NCI-H526 (cell line): Measurements from ENCODE around the gene CAST.
A peak's percentile ranks its signal among the peaks of the same experiment; 100 is the strongest.
"Not testable (repeated sequence)": the region's sequence is repeated elsewhere in the genome, so short reads cannot be mapped to it uniquely, and the experiment has no call there.

Source experiments
- DNase-seq, 2 experiments: peaks; one replicate each; lab custom pipeline; 2025; lab: John Stamatoyannopoulos, UW

Gene CAST, protein sequence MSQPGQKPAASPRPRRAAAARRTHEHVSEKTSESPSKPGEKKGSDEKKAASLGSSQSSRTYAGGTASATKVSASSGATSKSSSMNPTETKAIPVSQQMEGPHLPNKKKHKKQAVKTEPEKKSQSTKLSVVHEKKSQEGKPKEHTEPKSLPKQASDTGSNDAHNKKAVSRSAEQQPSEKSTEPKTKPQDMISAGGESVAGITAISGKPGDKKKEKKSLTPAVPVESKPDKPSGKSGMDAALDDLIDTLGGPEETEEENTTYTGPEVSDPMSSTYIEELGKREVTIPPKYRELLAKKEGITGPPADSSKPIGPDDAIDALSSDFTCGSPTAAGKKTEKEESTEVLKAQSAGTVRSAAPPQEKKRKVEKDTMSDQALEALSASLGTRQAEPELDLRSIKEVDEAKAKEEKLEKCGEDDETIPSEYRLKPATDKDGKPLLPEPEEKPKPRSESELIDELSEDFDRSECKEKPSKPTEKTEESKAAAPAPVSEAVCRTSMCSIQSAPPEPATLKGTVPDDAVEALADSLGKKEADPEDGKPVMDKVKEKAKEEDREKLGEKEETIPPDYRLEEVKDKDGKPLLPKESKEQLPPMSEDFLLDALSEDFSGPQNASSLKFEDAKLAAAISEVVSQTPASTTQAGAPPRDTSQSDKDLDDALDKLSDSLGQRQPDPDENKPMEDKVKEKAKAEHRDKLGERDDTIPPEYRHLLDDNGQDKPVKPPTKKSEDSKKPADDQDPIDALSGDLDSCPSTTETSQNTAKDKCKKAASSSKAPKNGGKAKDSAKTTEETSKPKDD

DNA sequence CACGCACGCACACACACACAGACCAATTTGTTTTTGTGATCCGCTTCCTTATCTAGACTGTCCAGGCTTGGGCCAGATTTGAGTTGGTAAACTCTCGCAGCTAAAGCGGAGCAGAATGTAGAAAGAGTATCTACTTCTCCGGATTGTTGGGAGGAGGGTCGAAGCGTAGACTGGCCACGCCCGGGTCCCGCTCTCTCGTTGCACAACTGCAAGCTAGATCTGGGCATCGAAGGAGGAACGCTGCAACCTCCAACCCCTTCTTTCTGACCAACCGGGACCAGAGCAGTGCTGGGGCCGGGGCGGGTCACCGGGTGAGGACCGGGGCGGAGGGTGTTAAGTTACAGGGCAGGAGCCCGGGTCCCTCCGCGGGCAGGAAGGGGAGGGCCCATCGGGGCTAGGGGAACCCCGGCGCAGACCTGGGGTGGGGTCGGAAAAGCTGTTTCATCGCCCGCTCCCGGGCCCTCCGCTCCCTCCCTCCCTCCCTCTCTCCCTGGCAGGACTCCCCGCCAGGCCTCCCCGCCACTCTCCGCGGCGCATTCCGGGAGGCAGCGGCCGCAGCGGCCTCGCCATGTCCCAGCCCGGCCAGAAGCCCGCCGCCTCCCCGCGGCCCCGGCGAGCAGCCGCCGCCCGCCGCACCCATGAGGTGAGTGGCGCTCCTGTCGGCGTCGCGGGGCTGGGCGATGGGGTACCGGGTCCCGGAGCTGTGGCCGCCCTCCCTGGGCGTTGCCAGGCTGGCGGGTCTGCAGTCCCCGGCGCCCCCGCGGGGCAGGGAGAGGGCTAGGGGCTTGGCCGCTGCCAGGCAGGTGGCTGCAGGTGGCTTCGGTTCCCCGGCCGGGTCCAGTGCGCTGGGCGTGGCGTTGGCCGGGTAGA is at the start of gene CAST:
TSS of gene CAST (plus strand) at position 522 of the 870 bp plus-strand sequence. CDS start at position 569, 47 bp downstream.
- peak in 1 of 2 experiments; percentile 58 for DNase-seq

DNA sequence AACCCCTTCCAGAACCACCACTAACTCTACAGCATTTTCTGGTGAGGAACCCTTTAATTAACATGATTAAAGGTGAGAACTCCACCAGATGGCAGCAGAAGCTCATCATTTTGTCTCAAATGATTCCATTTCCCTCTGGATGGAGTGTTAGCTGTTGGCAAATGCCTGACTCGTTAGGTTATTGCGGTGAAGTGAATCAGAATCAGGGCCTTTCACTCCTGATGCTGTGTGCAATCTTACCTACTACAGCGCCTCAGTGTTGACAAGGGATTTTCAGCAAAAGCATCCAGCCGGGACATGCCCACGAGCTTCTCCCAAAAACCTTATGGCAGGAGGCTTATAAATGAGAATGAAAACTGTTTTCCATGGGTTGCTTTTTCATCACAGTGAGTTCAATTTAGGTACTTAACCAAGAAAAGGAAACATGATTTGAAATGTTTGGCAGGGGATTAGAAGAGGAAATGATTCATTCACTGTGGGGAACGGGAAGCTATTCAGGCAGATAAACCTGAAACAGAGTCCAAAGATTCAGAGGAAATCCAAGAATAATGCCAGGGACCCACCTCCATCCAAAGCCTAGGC is 48.0 kb upstream of the CAST start:
- peak; percentile 35 to 64 for DNase-seq

DNA sequence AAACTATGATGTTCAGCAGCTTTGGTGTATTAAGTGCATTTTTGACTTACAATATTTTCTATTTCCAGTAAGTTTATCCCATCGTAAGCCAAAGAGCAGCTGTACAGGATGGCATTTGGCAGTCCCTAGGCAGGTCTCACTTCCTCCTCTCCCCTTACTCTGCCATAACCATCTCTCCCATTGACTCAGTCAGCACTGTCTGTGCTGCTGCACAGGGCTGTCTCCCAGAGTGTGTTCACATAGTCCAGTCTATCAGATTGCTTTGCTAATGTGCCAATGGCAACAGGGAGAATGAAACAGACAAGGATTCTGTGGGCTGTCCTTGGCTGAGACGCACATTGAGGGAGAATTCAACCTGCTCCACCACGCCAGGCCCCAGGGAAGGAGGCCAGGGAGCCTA is 47.0 kb upstream of the CAST start:
- no peak for DNase-seq

GRCh38 chr5:96616801-96617200 is 45.4 kb upstream of the CAST start:
- no peak for DNase-seq

- DNase-seq = not testable (repeated sequence)
These were observed 43.7 kb upstream of the CAST start for GRCh38 chr5:96618311-96619016.

DNA sequence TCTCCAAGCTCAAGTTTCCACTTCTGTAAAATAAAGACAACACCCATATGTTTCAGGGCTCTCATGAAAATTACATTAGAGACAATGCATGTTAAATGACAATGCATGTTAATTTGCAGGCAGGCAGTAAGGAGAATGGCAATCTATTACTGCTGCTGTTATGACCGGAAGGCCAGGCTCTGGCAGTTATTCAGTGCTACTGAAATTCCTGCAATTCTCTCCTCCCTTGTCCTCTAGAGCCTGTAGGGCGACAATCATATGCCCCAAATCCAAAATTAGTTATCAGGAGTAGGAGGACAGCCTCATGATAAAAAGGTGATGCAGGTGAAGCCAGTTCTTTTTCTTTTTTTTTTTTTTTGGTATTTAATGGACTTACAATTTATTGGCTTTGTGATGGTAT is 42.2 kb upstream of the CAST start:
- no peak for DNase-seq

DNA sequence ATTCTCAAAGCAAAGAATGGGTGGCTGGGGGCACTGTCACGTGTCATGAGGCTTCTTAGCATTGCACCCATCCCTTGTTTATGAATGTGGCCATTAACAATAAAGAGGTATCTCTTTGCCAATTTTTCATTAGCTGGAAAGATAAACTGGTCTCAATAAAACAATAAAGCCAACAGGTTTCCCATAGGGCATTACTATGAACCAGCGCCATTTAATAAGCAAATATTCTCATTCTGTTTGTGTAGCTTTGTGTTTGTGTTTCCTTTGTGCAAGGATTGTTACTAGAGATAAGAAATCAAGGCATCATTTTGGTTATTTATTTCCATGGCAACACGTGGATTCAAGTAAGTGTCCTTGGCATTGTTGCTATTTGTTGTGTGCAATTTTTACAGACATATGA is 37.6 kb upstream of the CAST start:
- no peak for DNase-seq

- no peak for DNase-seq
These were observed 36.8 kb upstream of the CAST start for GRCh38 chr5:96625365-96625764.

DNA sequence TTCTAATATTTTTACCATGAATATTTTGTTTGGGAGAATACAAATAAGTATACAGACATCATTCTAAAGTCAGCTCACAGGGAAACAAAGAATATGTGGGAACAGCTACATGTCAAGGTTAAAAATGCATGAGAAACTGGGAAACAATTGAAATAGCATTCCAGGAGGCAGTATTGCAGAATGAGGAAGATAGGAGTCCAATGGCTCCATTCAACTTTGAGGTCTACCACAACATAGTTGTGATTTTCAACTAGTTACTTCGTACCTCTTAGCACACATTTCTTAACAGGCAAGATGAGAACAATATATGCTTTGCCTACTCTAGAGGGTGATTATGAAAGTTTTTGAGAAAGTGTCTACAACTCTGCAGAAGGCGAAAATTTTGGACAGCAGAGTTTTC is 35.2 kb upstream of the CAST start:
- no peak for DNase-seq

- no peak for DNase-seq
These were observed 34.3 kb upstream of the CAST start for GRCh38 chr5:96627792-96628398.

DNA sequence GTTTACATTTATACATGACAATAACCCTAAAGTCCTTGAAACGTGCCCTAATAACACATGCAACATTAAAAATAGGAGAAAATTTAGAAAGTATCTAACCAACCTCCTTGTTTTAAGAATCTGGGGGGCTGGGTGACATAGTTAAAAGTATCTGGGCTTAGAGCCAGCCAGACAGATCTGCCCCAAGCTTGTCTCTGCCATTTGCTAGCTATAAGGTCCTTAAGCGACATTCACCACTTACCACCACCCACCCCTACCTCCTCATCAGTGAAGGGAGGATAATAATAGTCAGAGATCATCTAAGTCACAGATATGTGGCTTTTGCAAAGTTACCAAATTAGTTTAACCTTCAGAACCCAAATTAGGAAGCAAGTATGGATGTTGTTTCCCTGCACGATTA is 33.8 kb upstream of the CAST start:
- DNase-seq = no peak

DNA sequence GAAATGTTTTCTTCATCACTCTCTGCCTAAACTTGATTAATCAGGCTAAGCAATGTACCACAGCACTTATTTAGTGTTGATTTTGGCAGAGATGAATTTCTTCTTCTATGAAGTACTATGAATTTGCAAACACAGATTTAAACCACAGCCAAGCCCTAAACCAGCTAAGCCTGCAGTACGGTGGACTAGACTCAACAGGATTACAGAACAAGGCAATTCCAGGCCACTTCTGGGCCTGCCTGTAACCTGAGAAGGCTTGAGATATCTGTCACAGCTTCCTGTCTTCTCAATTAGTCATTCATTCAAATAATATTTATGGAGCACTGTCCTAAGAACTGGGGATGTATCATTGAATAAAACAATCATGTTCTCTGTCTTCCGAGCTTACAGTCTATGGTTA is 32.4 kb upstream of the CAST start:
- DNase-seq = peak; percentile 58 to 64

DNA sequence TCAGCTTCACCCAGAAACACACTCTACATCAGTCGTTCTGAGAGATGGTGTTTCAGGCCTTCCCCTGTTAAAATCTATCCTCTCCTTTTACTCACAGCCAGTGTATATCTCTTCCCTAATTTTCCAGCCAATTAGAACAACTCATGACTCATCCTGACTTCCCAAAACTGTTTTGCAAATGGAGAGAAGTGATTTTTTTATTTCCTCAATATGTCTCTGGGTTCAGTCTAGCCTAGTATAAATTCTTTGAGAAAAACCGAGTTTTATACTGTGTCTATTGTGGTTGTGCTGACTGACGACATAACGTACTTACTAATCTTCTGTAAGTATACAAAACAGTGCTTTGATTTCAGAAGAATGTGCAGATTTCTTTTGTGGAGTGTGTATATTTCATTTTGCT is 28.4 kb upstream of the CAST start:
- DNase-seq = no peak

- no peak for DNase-seq
These were observed 27.3 kb upstream of the CAST start for GRCh38 chr5:96634881-96635280.

GRCh38 chr5:96636046-96636445 is 26.1 kb upstream of the CAST start:
- no peak for DNase-seq

GRCh38 chr5:96636594-96636993 is 25.6 kb upstream of the CAST start:
- DNase-seq = no peak

- DNase-seq = no peak
These were observed 25.0 kb upstream of the CAST start for GRCh38 chr5:96637196-96637595.

- DNase-seq = no peak
These were observed 23.6 kb upstream of the CAST start for GRCh38 chr5:96638561-96638960.

- DNase-seq = no peak
These were observed 21.5 kb upstream of the CAST start for GRCh38 chr5:96640696-96641095.

DNA sequence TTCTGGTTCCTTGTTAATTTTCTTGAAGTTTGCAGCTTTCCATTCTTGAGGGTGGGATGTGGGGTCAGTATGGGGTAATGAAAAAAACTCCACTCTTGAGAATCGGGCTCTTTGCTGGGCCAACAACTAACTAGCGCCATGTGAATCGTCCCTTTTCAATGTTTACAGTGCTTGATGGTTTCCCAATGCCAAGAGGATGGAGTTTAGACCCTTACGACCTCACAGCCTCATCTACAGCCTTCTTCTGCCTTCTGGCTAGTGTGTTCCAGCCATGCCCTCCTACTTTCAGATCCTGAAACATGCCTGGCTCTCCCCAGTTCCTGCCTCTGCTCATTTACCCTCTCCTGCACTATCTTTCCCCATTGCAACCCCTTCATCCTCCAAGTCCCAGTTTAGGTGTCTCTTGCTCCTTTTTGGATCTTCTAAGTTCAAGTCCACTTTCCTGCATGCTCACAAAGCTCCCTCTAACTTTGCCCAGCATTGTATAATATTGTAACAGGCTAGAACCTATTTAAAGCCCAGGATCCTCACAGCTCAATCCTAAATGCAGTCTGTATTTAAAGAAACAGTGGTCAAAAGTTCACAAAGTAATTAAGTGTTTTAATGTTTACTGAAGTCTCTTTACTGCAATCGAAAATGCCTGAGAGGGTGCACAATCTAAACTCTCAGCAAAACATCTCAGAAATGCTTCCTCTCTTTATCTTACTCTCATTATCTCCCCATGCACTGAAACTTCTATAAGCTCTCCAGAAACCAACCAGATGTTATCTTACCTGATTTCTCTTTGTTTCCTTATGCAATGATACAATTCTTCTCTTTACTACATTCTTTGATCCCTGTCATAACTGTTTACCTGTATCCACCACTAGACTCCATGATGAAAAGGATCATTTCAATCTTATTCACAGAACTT is 20.6 kb upstream of the CAST start:
- no peak for DNase-seq
